HEK293T (cell line): Measurements from ENCODE around the gene HIRA.

Experiments
- CTCF ChIA-PET: fragments of 350-600 bp; formaldehyde crosslinking; extraction: SDS; loops from one replicate; lab custom pipeline; 2021; ENCODE audit warnings: antibody characterized with exemption, inconsistent platforms; lab: Yijun Ruan, JAX
- POLR2A ChIA-PET: fragments of 350-600 bp; formaldehyde crosslinking; extraction: SDS; loops from one replicate; lab custom pipeline; 2020; ENCODE audit warnings: antibody characterized with exemption, inconsistent platforms; lab: Yijun Ruan, JAX
- DNase-seq: peaks from one replicate; pipeline ENCODE4 v3.0.0; 2012; ENCODE audit warnings: mixed read lengths; ENCODE audit errors: extremely low spot score
- ARNT ChIP-seq: fragments of 450-650 bp; IDR thresholded peaks from 2 replicates; pipeline ENCODE4 v1.6.1; 2017; ENCODE audit warnings: mild to moderate bottlenecking
- BHLHE40 ChIP-seq: fragments of 450-650 bp; IDR thresholded peaks from 2 replicates; pipeline ENCODE4 v1.6.1; 2016; ENCODE audit warnings: mild to moderate bottlenecking, moderate library complexity, borderline replicate concordance
- CTBP1 ChIP-seq: fragments of 450-650 bp; IDR thresholded peaks from 2 replicates; pipeline ENCODE4 v1.6.1; 2016; ENCODE audit warnings: borderline replicate concordance
- ELF4 ChIP-seq: fragments of 450-650 bp; IDR thresholded peaks from 2 replicates; pipeline ENCODE4 v1.6.1; 2017; ENCODE audit warnings: antibody characterized with exemption
- FOXA1 ChIP-seq: fragments of 450-650 bp; IDR thresholded peaks from 2 replicates; pipeline ENCODE4 v1.6.1; 2016; ENCODE audit warnings: mild to moderate bottlenecking
- FOXK2 ChIP-seq: fragments of 450-650 bp; IDR thresholded peaks from 2 replicates; pipeline ENCODE4 v1.6.1; 2016; ENCODE audit warnings: mild to moderate bottlenecking
- FOXM1 ChIP-seq: fragments of 450-650 bp; IDR thresholded peaks from 2 replicates; pipeline ENCODE4 v1.6.1; 2017; ENCODE audit warnings: mild to moderate bottlenecking, borderline replicate concordance
- HDGF ChIP-seq: fragments of 450-650 bp; IDR thresholded peaks from 2 replicates; pipeline ENCODE4 v1.6.1; 2017; ENCODE audit warnings: antibody characterized with exemption, borderline replicate concordance
- L3MBTL2 ChIP-seq: fragments of 450-650 bp; conservative IDR thresholded peaks from 2 replicates; pipeline ENCODE4 v1.6.1; 2016; ENCODE audit warnings: mild to moderate bottlenecking
- LEF1 ChIP-seq: fragments of 450-650 bp; IDR thresholded peaks from 2 replicates; pipeline ENCODE4 v1.6.1; 2017; ENCODE audit warnings: mild to moderate bottlenecking, borderline replicate concordance
- NFRKB ChIP-seq: fragments of 450-650 bp; IDR thresholded peaks from 2 replicates; pipeline ENCODE4 v1.6.1; 2016; ENCODE audit warnings: mild to moderate bottlenecking, moderate library complexity
- SP1 ChIP-seq: fragments of 450-650 bp; IDR thresholded peaks from 2 replicates; pipeline ENCODE4 v1.6.1; 2017
- SUZ12 ChIP-seq: fragments of 450-650 bp; IDR thresholded peaks from 2 replicates; pipeline ENCODE4 v1.6.1; 2016; ENCODE audit warnings: mild to moderate bottlenecking
- TARDBP ChIP-seq: fragments of 450-650 bp; IDR thresholded peaks from 2 replicates; pipeline ENCODE4 v1.6.1; 2016
- ZNF384 ChIP-seq: fragments of 450-650 bp; IDR thresholded peaks from 2 replicates; pipeline ENCODE4 v1.6.1; 2016
- TF ChIP-seq, protein P1 (sequence below): fragments of 450-650 bp; IDR thresholded peaks from 2 replicates; pipeline ENCODE4 v1.6.1; 2016

The HIRA gene

DNA sequence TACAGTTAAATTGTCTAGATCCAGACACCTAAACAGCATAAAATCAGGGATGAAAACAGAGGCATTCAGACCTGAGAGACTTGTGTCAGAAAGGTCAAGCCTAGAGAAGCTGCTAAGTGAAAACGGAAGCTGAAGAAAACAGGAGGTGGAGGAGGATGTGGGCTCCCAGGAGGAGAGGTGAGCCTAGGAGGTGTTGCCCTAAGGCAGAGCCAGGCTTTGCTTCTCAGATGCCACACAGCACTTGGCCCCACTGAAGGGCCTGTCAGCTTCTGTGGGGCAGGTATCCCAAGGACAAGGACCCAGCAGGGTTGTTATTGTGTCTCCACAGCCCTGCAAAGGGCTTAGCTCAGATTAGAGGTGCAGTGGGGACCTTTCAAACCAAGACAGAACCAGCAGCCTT lies 33.0 kb upstream of the HIRA start:
- CTCF ChIA-PET: interaction anchor here (0.9 to 1.1 kb wide), 2 partner anchors 10 to 13 kb away, joined by 4 to 5 read pairs; no protein-coding TSS in a partner anchor

DNA sequence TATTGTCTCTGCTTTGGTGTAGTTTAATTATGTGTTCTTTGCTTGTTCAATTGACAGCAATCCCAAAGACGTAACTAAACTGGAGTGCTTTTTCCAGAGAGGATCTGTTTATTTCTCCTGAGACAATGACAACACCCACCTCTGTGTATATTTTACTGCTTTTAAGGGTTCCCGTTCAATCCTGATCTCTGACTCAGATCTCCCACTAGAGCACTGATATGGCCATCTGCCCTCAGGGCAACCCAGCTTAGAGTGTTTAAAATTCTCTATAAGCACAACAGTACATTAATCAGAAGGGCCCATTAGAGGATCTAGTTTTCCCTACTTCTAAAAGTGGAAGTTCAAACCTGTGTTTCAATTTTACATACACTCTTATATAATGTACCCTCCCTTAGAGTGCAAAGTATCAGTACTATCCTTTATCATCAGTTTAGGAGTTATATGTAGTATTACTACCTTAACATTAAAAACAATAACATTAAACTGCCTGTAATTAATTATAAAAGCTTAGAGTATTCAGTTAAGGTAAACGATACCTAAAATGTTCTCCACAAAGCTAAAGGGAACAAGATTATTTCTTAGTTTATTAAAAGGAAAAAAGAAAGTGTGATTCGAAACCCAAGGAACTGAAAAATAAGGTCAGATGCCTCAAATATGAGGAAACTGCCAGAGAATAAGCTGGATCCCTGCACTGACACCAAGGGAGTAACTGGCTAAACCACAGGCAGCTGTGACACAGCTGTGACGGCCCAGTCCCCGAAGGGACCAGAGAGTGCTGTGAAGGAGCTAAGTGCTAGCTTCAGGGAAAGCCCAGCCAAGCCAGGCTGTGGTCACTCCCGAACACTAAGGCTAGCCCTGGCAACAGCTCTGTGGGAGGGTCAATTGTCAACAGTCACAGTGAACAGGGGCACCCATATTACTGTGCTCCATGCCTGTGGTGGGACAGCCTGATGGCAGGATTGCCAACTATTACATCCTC lies 32.2 kb upstream of the HIRA start:
- ChIA-PET CTCF (interaction anchor here (0.5 to 1.1 kb wide), 3 partner anchors 11 to 182 kb away, joined by 3 to 5 read pairs (median 4); no protein-coding TSS in a partner anchor), POLR2A (interaction anchor here (1.0 to 3.1 kb wide), 5 partner anchors 9 to 16 kb away, joined by 3 to 12 read pairs (median 4); partner anchors contain the start of genes C22orf39, CDC45 and UFD1)
- TF ChIP-seq ELF4: no peak
- TF ChIP-seq BHLHE40: no peak
- TF ChIP-seq CTBP1: no peak
- no peak for TF ChIP-seq LEF1
- no peak for TF ChIP-seq ARNT
- no peak for TF ChIP-seq FOXA1
- TF ChIP-seq FOXM1: no peak
- TF ChIP-seq, protein P1, sequence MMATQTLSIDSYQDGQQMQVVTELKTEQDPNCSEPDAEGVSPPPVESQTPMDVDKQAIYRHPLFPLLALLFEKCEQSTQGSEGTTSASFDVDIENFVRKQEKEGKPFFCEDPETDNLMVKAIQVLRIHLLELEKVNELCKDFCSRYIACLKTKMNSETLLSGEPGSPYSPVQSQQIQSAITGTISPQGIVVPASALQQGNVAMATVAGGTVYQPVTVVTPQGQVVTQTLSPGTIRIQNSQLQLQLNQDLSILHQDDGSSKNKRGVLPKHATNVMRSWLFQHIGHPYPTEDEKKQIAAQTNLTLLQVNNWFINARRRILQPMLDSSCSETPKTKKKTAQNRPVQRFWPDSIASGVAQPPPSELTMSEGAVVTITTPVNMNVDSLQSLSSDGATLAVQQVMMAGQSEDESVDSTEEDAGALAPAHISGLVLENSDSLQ: no peak
- no peak for TF ChIP-seq NFRKB
- TF ChIP-seq SP1: no peak
- no peak for TF ChIP-seq L3MBTL2
- no peak for DNase-seq

More for the DNA sequence above, 33.0 kb upstream of the HIRA start:
- POLR2A ChIA-PET: interaction anchor here (1.0 to 3.1 kb wide), 4 partner anchors 8 to 17 kb away, joined by 3 to 12 read pairs (median 8); partner anchors contain the start of genes C22orf39, CDC45 and UFD1
- no peak for TF ChIP-seq BHLHE40
- no peak for TF ChIP-seq ZNF384
- no peak for TF ChIP-seq SUZ12
- TF ChIP-seq LEF1: no peak
- no peak for TF ChIP-seq L3MBTL2
- no peak for TF ChIP-seq FOXM1
- TF ChIP-seq HDGF: no peak
- no peak for TF ChIP-seq ELF4
- TF ChIP-seq FOXK2: no peak
- DNase-seq: no peak

DNA sequence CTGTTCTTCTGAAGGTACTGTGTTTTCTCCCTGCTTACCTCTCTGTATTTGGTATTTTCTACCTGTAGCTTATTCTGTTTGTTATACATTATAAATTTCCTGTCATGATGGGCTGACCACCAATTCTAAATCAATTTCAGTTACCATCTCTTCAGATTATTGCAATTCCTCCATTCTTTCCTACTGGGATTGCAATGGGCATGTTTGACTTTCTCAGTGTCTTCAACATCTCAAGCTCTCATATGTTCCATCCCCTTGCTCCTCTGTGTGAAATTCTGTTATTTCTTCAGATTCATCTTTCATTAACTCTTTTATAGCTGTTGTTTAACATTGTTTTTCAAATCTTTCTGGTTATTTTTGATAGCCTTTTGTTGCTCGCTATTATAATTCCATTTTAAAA lies 31.5 kb upstream of the HIRA start:
- TF ChIP-seq ELF4 (no peak), FOXM1 (no peak), L3MBTL2 (no peak), CTBP1 (no peak), FOXA1 (no peak), ZNF384 (no peak), ARNT (no peak), SP1 (no peak), LEF1 (no peak), FOXK2 (no peak), NFRKB (no peak), TARDBP (no peak), SUZ12 (no peak), BHLHE40 (no peak), HDGF (no peak)
- TF ChIP-seq, protein P1: no peak
- ChIA-PET CTCF (no interaction called here), POLR2A (interaction anchor here (1.0 to 3.1 kb wide), 4 partner anchors 9 to 16 kb away, joined by 4 to 12 read pairs (median 8); partner anchors contain the start of genes C22orf39, CDC45 and UFD1)
- DNase-seq: no peak

DNA sequence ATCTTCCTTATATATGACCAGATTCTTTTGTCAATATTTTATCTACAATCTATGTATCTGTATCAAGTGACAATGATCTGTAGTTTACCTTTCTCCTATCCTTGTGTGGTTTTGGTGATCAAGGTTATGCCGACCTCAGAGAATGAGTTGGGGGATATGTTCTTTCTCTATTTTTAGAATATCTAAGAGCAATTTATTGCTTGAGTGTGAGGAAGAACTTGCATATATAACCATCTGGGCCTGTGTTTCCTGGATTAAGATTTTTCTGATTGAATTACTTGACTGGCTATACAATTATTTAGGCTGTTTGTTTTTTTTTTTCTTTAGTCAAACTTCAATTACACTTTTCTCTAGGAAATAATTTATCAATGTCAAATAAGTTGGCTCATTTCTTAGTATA lies 30.0 kb upstream of the HIRA start:
- POLR2A ChIA-PET: interaction anchor here (3.1 kb wide), 1 partner anchor 18 kb away, joined by 12 read pairs; the partner anchor contains the start of genes CDC45 and UFD1
- no peak for DNase-seq
- CTCF ChIA-PET: no interaction called here
- TF ChIP-seq BHLHE40 (no peak), L3MBTL2 (no peak), SP1 (no peak), ZNF384 (no peak), ARNT (no peak)

DNA sequence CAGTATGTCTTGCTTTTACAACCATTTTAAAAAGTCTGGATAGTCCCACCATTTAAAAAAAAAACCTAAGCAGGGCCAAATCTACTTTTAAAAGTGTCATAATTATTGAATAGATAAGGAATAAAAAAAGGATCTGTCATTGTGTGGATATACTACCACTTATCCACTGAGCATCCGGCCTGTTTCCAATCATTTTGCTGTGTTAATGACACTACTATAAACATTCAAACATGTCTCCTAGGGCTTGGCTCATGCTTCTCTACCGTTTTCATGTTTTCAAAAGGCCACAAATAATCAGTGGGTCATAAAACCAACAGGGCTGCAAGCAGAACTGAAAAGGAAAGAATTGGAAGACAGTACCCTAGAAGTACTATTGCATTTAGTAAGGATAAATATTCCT lies 28.5 kb upstream of the HIRA start:
- TF ChIP-seq ARNT: no peak
- TF ChIP-seq LEF1: no peak
- TF ChIP-seq ELF4: no peak
- no peak for TF ChIP-seq ZNF384
- TF ChIP-seq NFRKB: no peak
- TF ChIP-seq BHLHE40: no peak
- no peak for TF ChIP-seq FOXA1
- no peak for TF ChIP-seq CTBP1
- TF ChIP-seq FOXM1: no peak
- TF ChIP-seq SP1: no peak
- TF ChIP-seq SUZ12: no peak
- TF ChIP-seq HDGF: no peak
- ChIA-PET CTCF (no interaction called here), POLR2A (no interaction called here)
- DNase-seq: no peak

DNA sequence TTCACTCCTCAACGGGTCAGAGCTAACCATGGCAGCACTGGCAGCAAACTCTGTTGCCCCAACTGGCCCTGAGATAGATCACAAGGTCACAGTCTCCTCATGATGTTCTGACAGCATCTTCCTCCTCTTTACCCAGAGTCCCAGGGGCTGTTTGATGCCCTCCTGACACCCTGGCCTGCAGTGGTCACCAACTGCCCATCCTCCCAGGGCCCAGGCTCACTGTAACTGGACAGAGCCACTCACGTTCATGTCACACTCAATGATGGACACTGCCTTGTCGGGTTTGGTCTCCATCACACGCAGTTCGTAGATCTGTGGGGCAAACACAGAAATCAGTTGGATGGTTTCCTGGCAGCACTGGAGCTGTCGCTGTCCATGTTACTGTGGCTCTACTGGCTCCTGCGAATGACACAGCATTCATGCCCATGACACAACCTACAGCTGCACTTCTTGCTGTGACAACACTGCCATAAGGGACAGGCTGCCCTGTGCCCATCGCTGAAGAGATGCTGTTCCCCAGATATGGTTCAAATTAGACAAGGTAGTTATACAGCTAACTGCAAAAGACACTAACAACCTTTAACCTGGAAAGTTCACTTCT lies 26.4 kb upstream of the HIRA start:
- CTCF ChIA-PET: no interaction called here
- POLR2A ChIA-PET: no interaction called here
- no peak for DNase-seq
- TF ChIP-seq FOXA1: no peak
- TF ChIP-seq NFRKB: no peak
- no peak for TF ChIP-seq ELF4
- no peak for TF ChIP-seq SP1
- no peak for TF ChIP-seq CTBP1
- TF ChIP-seq LEF1: no peak
- TF ChIP-seq FOXK2: no peak
- no peak for TF ChIP-seq BHLHE40
- no peak for TF ChIP-seq TARDBP
- no peak for TF ChIP-seq FOXM1
